ENCODE measurements around the gene FOXD4L6. TPM values are rescaled to one million over a fixed set of nuclear protein-coding genes. Genes with fewer than 3 reads are reported as not detected.
"Not testable (repeated sequence)": the region's sequence is repeated elsewhere in the genome, so short reads cannot be mapped to it uniquely, and the experiment has no call there.

FOXD4L6 gene
- total RNA-seq, 1 donor from 2014 or later = not detected

DNA sequence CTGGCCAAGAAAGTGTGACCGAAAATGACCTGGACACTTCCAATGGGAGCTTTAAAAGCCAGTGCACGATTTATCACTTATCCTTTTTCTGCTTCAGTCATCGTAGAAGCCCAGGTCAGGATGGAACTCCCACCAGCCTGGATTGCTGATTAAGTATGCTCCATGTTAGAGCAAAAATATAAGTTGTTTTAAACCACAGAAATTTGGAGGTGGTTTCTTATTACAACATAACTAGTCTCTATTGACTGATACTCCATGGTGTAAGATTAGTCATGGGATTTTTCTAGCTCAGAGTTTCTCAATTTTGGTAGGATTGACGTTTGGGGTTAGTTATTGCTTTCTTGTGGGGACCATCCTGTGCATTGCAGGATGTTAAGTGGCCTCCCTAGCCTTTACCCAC lies 29.7 kb downstream of the FOXD4L6 start:
- ATAC-seq = not testable (repeated sequence)

DNA sequence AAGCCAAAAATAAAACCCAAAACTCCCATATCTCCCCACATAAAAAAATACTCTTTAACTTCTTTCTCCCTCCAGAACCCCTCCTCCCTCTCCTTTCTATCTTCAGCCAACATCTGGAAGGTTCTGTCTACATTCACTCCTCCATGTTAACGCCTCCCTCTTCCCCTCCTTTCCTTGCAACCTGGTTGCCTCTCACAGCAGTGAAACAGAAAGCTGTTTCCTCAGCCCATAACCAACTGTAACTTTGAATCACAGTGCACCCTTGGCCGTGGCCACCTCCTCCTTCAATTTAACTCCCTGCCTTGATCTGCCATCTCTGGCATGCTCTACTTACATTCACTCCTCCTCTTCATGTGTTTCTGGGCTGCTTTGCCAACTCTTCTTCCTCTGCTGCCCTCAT lies 33.4 kb downstream of the FOXD4L6 start:
- ATAC-seq = not testable (repeated sequence)

DNA sequence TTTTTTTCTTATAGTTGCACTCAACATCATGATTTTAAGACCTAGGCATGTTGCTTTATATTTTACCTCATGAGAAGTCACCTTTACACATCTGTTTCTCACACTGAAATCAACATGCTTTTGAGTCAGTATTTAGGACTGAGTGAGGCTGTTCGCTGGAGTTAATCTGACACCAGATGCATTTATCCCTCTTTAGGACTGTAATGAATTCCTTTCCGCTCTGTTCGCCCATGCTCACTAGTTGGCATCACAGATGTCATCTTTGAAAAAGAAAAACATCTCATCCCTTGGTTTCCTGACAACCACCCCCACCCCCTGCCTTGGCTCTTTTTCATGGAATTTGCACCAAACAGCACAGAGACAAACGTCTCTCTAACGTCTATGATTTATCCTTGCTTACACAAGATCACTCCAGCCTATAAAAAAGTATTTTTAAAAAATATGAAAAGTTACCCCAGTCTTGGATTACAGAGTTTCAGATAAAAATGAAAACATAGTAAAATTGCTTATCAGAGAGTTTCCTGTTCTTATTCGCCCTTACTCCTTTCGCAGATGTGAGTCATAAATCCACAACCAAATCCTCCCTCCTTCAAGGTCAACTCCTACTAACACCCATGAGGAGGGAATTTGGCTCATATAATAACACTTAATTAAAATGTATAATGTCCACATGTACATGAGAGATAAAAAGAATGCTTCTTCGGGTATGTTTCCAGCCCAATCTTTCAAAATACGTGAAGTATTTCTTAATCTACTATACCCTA lies 34.3 kb downstream of the FOXD4L6 start:
- not testable (repeated sequence) for ATAC-seq

DNA sequence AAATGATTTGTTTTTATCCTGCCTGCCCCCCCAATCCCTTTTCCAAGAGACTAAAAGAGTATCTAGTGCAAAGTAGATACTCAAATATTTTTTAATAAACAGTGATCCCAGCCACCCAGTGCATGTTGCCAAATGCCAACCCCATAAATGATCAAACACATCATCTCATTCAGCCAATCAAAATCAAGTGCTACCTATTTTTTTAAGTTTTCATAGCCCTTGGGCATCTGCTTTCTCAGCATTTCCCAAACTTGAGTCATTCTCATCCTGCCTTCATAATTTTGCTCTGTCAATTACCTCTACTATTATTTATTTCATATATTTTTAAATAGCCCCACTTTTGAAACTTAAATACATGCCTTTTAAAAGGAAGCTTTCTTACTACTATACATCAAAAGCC lies 37.6 kb downstream of the FOXD4L6 start:
- not testable (repeated sequence) for ATAC-seq

DNA sequence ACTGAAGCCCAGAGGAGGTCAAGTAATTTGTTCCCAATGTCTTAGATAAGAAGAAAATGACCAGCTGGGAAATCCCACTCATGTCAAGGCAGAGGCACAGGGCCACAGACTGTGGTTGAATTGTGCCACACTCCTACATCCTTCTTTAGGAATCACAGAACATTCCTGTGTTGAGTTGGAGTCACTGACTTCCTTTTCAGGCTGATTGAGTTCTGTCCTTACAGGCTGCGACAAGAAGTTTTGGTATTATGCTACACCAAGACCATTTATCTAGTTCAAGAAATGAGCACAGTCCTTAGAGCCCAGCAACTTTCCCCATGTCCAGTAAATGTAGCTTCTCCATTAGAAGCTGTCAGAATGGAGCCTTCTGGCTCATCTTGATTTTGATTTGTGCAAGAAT lies 38.1 kb downstream of the FOXD4L6 start:
- not testable (repeated sequence) for ATAC-seq

DNA sequence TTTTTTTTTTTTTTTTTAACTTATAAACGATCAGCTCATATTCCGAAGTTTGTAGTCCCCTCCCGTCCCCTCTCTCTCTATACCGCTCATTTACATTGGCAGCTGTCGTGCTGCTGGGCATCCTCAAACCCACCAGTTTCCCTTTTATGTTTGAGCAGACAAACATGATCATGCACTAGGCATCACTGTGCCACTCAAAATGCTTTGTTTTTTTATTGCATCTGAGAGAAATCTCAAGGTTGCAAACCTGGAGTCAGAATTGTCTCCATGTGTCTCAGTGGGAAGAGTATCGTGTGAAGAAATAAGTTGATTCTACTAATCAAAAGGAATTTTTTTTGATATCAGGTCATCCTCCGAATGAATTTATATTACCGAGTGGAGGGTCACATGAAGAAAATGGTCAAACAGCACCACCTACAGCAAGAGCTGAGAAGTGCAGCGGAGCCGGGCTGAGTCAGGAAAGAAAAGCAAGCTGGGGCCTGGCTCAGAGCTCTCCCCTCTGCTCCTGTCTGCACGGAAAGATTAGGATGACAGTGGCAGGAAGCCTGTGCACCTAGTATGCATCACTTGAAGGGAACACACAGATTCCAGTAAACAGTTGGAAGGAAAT lies 39.9 kb downstream of the FOXD4L6 start:
- ATAC-seq = peak; percentile 83

DNA sequence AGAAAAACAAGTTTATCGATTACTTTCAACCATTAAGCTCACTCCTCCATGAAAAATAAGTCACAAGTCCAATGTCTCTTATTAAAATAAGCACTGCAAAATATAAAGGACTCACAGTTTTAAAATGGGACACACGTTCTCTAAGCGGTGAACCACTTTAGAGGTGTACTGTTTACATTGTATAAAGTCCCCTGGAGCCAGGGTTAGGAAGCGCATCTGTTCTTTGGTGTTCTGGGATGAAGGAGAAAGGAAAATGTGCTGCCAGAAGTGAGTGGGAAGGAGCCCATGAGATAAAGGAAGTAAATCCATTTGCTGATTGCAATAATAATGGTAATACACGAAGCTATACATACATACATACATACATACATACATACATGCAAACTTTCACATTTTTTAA lies 40.6 kb downstream of the FOXD4L6 start:
- ATAC-seq = not testable (repeated sequence)

DNA sequence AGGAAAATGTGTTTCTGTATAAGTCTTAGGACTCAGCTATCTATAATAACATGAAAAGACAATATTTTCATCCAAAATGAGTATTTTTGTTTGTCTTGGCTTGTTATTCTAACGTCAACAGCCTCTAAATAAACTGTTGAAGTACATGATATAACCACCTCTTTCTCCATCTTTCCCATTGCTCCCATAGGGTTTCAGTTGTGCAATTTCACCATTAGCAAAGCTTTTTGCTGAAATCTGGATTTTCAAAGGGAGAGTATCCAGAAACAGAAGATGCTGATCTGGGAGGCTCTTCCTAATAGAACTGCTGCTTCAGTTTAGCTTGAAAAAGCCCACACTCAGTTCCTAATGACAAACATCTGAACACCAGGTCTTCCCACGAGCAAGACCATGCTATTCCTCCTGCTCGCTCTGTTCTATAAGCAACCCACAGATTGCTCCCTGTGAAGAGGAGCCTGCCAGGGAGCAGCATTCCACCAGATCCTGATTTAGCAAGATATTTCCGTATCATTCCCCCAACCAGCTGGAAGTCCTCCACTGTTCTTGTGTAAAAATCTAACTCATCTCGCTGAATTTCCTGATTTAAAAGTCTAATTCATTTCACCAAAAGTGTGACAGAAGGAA lies 41.2 kb downstream of the FOXD4L6 start:
- ATAC-seq = not testable (repeated sequence)

DNA sequence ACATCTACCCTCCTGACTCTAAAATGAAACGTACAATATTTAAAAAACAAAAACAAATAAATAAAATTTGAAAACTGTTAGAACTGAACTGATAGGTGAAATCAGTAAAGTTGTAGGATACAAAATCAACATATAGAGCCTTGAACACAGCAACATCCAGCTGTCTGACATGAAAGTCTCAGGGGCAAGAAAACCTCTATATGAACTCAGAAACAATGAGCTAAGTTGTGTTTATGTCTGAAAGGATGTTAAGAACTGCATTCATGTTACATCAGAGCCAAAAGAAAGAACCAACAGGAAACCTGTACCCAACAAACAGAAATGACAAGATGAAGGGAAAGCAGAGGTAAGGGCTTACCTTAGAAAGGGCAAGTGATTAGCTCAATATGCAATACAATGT lies 41.8 kb downstream of the FOXD4L6 start:
- ATAC-seq = not testable (repeated sequence)

DNA sequence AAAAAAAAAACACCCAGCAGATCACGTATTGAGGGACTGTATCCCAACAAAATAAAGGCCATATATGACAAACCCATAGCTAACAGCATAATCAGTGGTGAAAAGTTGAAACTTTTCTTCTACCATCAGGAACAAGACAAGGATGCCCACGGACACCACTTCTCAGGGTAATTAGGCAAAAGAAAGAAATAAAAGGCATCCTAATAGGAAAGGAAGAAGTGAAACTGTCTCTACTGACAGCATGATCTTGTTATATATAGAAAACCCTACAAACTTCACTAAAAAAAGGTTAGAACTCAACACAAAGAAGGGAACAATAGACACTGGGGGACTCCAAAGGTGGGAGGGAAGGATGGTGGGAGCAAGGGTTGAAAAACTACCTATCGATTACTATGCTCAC lies 42.3 kb downstream of the FOXD4L6 start:
- not testable (repeated sequence) for ATAC-seq

DNA sequence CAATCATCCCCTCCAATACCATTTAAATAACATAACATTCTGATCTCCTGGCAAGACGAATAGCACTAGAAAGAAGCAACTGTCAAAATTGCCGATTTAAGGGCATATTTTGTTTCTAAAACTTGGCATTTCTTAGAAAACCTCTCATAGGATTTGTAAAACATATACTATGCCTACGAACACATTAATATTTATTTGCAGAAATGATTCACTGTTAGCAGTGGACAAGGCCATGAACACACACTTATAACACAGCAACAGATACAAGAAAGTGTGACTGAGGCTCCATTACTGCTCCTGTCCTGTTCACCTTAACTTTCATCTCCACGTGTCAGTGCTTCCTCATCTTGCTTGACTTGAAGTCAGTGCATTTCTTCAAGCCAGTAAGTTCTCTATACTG lies 46.1 kb downstream of the FOXD4L6 start:
- not testable (repeated sequence) for ATAC-seq

DNA sequence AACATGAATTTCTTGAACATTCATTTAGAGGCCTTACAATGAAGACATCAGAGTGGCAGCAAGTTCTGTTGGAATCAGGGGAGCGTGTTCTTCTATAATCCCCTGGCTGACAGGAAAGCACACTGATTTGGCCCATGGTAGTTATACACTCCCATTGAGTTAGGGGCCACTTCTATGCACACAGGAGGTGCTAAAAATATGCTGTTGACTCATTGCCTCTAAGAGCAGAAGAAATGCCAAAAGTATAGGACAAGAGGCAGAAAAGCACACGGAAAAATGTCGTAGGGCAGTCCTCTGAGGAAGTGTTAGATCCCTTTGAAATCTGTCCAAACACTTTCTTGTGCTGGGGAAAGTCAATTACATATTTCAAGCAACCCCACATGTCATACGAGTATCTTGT lies 49.0 kb downstream of the FOXD4L6 start:
- ATAC-seq = not testable (repeated sequence)

DNA sequence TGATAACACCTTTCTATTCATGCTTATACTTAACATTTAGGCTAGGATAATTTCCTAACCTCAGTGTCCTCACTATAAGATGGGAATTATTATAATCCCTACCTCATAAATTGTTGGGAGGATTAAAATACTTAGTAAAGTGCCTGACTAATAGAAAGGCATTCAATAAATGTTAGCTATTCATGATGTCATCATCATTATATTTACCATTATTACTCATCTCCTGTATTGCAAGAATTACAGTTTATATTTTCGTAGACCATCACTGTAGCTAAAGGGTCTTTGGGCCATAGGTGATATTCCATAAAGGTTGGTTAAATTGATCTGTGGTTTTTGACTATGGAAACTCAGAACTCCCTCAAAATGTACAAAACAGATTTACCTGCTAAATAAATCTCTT lies 50.9 kb downstream of the FOXD4L6 start:
- ATAC-seq = peak; percentile 12

Other genes starting within 250 kb of the FOXD4L6 start
- gene ZNG1F, start 60.6 kb upstream of the FOXD4L6 start, total RNA-seq = 8.0 TPM